ENCODE measurements around the gene ANK2. TPM values are rescaled to one million over a fixed set of nuclear protein-coding genes. Genes with fewer than 3 reads are reported as not detected.

ANK2 gene
- total and polyA plus RNA-seq, 2 of the 13 experiments (the other 11 are each of a cell fraction or from before 2014, with no cell fraction given): 2.7 to 15.1 TPM

DNA sequence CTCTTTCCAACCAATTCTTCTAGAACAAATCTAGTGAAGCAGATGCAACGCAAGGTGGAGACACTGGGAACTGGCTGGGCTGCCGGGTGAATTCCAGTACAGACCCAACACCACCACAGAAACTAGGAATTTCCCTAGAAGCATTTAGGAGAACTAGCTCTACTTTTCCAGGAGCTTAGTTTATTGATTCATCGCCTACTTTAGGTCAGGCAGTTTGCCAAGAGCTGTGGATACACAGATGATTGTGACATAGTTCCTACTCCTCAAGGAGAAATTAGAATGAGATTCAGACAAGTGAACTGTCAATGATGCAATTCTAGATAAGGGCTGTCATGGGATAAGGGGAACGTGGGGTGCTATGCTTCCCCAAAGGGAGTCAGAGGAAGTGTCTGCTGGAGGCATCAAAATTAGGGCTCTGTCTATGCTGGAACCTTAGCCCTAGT lies 362.1 kb downstream of the ANK2 start:
- Histone ChIP-seq H3K36me3 (replicated peaks in 1 of 2; ENCODE audit: control insufficient read depth in 1 of 2, insufficient read depth in 2 of 2, low read length in 2 of 2) (no peaks in the 10 kb centered on the region), H3K4me2 (ENCODE audit: low read depth, low read length) (no peak overlapping the region), H4K20me1 (ENCODE audit: insufficient read depth, low read length) (no peaks in the 10 kb centered on the region), H3K4me3 (replicated peaks in 1 of 3; ENCODE audit: insufficient read depth in 1 of 3, low read depth in 2 of 3, low read length in 3 of 3) (no peak overlapping the region), H3K27ac (ENCODE audit: extremely low read length, insufficient read depth, low read length) (no peak overlapping the region), H2AFZ (ENCODE audit: low read length) (no peak overlapping the region), H3K4me1 (ENCODE audit: insufficient read depth, low read length) (peaks cover 20% of the 10 kb centered on the region), H3K9ac (ENCODE audit: insufficient read depth, low read depth, low read length) (no peak overlapping the region), H3K27me3 (ENCODE audit: control insufficient read depth in 1 of 2, insufficient read depth in 2 of 2, low read length in 2 of 2) (no peaks in the 10 kb centered on the region), H3K79me2 (ENCODE audit: insufficient read depth, low read length) (no peaks in the 10 kb centered on the region), H3K9me3 (ENCODE audit: low read length) (no peaks in the 10 kb centered on the region)
- ATAC-seq (peak; percentile 71), DNase-seq (ENCODE audit: low spot score) (peak; percentile 15), FAIRE-seq (no peak)
- 2% methylated on average over 4 of the region's 4 CpGs for WGBS (ENCODE audit: low lambda C conversion rate)
- CTCF ChIA-PET (ENCODE audit: low intra/inter-chr PET ratio, low total read pairs): no interaction called here
- POLR2A ChIA-PET: interaction anchor here (0.9 kb wide), 1 partner anchor 23 kb away, joined by 4 read pairs; no protein-coding TSS in a partner anchor
- in situ Hi-C loops (cut with HindIII; ENCODE audit: extremely low pct_ligation_motif_present, low pct_unique_long_range_greater_than_20kb) (no loop called here), intact Hi-C loops (cut with micrococcal nuclease; ENCODE audit: unreplicated experiment) (no loop called here)
- no TSS peak for BruUV-seq (replicated peaks)
- TF ChIP-seq CEBPB (IDR thresholded peaks at IDR 0.05; ENCODE audit: borderline replicate concordance, low read depth, low read length) (peak; percentile 87), BCL6 (CRISPR knock-in tag; IDR thresholded peaks at IDR 0.05) (peak; percentile 76), CEBPG (CRISPR knock-in tag; IDR thresholded peaks at IDR 0.05) (peak; percentile 43; the same call in 1 of the 2 replicates), ZNF382 (CRISPR knock-in tag; IDR thresholded peaks at IDR 0.05; ENCODE audit: borderline replicate concordance) (peak; percentile 81; the same call in 1 of the 2 replicates), MTA3 (CRISPR knock-in tag; IDR thresholded peaks at IDR 0.05) (no peak), HNF4A (CRISPR knock-in tag; IDR thresholded peaks at IDR 0.05) (0 out of 2 replicates have a peak, but pooled peaks have one; percentile 8), GTF3A (CRISPR knock-in tag; conservative IDR thresholded peaks at IDR 0.05) (no peak), ZNF317 (CRISPR knock-in tag; IDR thresholded peaks at IDR 0.05) (peak; percentile 67; the same call in 1 of the 2 replicates), SRSF4 (IDR thresholded peaks at IDR 0.05; ENCODE audit: low read depth, low read length, poor library complexity, severe bottlenecking) (no peak), ONECUT2 (CRISPR knock-in tag; IDR thresholded peaks at IDR 0.05) (0 out of 2 replicates have a peak, but pooled peaks have one; percentile 22), NFKB2 (CRISPR knock-in tag; IDR thresholded peaks at IDR 0.05; ENCODE audit: borderline replicate concordance) (no peak), GATAD2A (CRISPR knock-in tag; IDR thresholded peaks at IDR 0.05) (peak; percentile 70), NCOA2 (CRISPR knock-in tag; IDR thresholded peaks at IDR 0.05) (0 out of 2 replicates have a peak, but pooled peaks have one; percentile 17), ZNF878 (CRISPR knock-in tag; IDR thresholded peaks at IDR 0.05) (no peak)
- TF ChIP-seq, protein P1, sequence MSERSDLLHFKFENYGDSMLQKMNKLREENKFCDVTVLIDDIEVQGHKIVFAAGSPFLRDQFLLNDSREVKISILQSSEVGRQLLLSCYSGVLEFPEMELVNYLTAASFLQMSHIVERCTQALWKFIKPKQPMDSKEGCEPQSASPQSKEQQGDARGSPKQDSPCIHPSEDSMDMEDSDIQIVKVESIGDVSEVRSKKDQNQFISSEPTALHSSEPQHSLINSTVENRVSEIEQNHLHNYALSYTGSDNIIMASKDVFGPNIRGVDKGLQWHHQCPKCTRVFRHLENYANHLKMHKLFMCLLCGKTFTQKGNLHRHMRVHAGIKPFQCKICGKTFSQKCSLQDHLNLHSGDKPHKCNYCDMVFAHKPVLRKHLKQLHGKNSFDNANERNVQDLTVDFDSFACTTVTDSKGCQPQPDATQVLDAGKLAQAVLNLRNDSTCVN (CRISPR knock-in tag; IDR thresholded peaks at IDR 0.05; ENCODE audit: borderline replicate concordance): no peak
- TF ChIP-seq, protein P2, sequence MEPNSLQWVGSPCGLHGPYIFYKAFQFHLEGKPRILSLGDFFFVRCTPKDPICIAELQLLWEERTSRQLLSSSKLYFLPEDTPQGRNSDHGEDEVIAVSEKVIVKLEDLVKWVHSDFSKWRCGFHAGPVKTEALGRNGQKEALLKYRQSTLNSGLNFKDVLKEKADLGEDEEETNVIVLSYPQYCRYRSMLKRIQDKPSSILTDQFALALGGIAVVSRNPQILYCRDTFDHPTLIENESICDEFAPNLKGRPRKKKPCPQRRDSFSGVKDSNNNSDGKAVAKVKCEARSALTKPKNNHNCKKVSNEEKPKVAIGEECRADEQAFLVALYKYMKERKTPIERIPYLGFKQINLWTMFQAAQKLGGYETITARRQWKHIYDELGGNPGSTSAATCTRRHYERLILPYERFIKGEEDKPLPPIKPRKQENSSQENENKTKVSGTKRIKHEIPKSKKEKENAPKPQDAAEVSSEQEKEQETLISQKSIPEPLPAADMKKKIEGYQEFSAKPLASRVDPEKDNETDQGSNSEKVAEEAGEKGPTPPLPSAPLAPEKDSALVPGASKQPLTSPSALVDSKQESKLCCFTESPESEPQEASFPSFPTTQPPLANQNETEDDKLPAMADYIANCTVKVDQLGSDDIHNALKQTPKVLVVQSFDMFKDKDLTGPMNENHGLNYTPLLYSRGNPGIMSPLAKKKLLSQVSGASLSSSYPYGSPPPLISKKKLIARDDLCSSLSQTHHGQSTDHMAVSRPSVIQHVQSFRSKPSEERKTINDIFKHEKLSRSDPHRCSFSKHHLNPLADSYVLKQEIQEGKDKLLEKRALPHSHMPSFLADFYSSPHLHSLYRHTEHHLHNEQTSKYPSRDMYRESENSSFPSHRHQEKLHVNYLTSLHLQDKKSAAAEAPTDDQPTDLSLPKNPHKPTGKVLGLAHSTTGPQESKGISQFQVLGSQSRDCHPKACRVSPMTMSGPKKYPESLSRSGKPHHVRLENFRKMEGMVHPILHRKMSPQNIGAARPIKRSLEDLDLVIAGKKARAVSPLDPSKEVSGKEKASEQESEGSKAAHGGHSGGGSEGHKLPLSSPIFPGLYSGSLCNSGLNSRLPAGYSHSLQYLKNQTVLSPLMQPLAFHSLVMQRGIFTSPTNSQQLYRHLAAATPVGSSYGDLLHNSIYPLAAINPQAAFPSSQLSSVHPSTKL (CRISPR knock-in tag; IDR thresholded peaks at IDR 0.05): peak; percentile 56; the same call in 1 of the 2 replicates
- TF ChIP-seq, protein P3, sequence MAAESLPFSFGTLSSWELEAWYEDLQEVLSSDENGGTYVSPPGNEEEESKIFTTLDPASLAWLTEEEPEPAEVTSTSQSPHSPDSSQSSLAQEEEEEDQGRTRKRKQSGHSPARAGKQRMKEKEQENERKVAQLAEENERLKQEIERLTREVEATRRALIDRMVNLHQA (CRISPR knock-in tag; IDR thresholded peaks at IDR 0.05): no peak
- TF ChIP-seq, protein P4, sequence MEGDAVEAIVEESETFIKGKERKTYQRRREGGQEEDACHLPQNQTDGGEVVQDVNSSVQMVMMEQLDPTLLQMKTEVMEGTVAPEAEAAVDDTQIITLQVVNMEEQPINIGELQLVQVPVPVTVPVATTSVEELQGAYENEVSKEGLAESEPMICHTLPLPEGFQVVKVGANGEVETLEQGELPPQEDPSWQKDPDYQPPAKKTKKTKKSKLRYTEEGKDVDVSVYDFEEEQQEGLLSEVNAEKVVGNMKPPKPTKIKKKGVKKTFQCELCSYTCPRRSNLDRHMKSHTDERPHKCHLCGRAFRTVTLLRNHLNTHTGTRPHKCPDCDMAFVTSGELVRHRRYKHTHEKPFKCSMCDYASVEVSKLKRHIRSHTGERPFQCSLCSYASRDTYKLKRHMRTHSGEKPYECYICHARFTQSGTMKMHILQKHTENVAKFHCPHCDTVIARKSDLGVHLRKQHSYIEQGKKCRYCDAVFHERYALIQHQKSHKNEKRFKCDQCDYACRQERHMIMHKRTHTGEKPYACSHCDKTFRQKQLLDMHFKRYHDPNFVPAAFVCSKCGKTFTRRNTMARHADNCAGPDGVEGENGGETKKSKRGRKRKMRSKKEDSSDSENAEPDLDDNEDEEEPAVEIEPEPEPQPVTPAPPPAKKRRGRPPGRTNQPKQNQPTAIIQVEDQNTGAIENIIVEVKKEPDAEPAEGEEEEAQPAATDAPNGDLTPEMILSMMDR (CRISPR knock-in tag; IDR thresholded peaks at IDR 0.05): 0 out of 2 replicates have a peak, but pooled peaks have one; percentile 9
